ENCODE data around the gene GTF2H1. TPM values are rescaled to one million over a fixed set of nuclear protein-coding genes. Genes with fewer than 3 reads are reported as not detected.
A peak's percentile ranks its signal among the peaks of the same experiment; 100 is the strongest.

GTF2H1 gene
- total and polyA plus RNA-seq, 9 of the 15 experiments (the other 6 are each of a cell fraction or from before 2014, with no cell fraction given), result 56.9 to 126 (median 92.1) TPM

DNA sequence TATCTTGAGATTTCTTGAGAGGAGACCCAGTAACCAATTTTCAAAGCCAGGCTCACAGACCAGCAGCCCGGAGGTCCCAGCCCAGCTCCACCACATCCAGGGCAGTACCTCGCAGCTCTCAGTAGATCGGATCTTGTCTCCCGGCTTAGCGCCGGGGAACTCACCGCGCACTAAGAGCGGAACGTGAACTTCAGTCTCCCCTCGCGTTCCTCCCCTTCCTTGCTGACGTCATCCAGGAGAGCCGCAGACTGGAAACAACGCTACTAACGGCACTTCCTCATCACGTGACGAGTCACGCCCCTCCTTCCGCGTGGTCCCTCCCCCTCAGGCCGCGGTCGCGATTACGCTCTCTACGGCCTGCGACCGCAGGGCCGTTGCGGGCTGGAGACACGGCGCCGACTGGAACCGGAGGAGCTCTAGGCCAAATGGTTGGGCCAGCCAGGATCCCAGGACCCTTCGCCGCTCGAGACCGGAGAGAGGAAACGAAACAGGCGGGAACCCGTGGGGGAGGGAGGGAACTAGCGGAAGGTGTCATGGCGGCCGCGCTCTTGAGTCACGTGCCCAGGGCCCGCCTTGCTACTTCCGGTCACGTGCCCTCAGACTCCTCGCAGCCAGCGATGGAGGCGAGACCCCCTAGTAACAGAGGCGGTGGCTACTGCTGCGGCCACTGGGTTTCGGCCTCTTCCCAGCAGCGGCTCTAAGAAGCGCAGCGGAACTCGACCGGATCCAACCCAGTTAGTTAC, at the start of gene GTF2H1, which contains the start of gene HPS5 (continued):
- TF ChIP-seq, protein P1, sequence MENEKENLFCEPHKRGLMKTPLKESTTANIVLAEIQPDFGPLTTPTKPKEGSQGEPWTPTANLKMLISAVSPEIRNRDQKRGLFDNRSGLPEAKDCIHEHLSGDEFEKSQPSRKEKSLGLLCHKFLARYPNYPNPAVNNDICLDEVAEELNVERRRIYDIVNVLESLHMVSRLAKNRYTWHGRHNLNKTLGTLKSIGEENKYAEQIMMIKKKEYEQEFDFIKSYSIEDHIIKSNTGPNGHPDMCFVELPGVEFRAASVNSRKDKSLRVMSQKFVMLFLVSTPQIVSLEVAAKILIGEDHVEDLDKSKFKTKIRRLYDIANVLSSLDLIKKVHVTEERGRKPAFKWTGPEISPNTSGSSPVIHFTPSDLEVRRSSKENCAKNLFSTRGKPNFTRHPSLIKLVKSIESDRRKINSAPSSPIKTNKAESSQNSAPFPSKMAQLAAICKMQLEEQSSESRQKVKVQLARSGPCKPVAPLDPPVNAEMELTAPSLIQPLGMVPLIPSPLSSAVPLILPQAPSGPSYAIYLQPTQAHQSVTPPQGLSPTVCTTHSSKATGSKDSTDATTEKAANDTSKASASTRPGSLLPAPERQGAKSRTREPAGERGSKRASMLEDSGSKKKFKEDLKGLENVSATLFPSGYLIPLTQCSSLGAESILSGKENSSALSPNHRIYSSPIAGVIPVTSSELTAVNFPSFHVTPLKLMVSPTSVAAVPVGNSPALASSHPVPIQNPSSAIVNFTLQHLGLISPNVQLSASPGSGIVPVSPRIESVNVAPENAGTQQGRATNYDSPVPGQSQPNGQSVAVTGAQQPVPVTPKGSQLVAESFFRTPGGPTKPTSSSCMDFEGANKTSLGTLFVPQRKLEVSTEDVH (IDR thresholded peaks at IDR 0.05; ENCODE audit: low read depth, partially characterized antibody), result peak; percentile 97
- no peak; the same call in 1 of the 2 replicates for TF ChIP-seq TCF3 (CRISPR knock-in tag; IDR thresholded peaks at IDR 0.05)
- peak; percentile 97 for TF ChIP-seq MTA1 (IDR thresholded peaks at IDR 0.05; ENCODE audit: borderline replicate concordance)
- no peak for TF ChIP-seq ZNF41 (CRISPR knock-in tag; conservative IDR thresholded peaks at IDR 0.05)
- peak; percentile 95 for TF ChIP-seq ETV1 (tag; conservative IDR thresholded peaks at IDR 0.05; ENCODE audit: low read depth)
- no peak for TF ChIP-seq ZNF436 (CRISPR knock-in tag; IDR thresholded peaks at IDR 0.05)
- TF ChIP-seq FOXJ2 (tag; IDR thresholded peaks at IDR 0.05), result peak; percentile 79; the same call in 1 of the 2 replicates
- TF ChIP-seq PTBP1 (IDR thresholded peaks at IDR 0.05; ENCODE audit: low read depth, low read length), result peak; percentile 34; the same call in 1 of the 2 replicates
- no peak for TF ChIP-seq LARP7 (IDR thresholded peaks at IDR 0.05)
- TF ChIP-seq, protein P2, sequence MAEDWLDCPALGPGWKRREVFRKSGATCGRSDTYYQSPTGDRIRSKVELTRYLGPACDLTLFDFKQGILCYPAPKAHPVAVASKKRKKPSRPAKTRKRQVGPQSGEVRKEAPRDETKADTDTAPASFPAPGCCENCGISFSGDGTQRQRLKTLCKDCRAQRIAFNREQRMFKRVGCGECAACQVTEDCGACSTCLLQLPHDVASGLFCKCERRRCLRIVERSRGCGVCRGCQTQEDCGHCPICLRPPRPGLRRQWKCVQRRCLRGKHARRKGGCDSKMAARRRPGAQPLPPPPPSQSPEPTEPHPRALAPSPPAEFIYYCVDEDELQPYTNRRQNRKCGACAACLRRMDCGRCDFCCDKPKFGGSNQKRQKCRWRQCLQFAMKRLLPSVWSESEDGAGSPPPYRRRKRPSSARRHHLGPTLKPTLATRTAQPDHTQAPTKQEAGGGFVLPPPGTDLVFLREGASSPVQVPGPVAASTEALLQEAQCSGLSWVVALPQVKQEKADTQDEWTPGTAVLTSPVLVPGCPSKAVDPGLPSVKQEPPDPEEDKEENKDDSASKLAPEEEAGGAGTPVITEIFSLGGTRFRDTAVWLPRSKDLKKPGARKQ (CRISPR knock-in tag; IDR thresholded peaks at IDR 0.05), result no peak
- TF ChIP-seq SMAD3 (CRISPR knock-in tag; conservative IDR thresholded peaks at IDR 0.05), result no peak; the same call in 1 of the 2 replicates
- TF ChIP-seq MXI1 (IDR thresholded peaks at IDR 0.05; ENCODE audit: low read depth, low read length), result peak; percentile 77; the same call in 1 of the 2 replicates
- TF ChIP-seq SMARCE1 (IDR thresholded peaks at IDR 0.05), result no peak; the same call in 1 of the 2 replicates
- no peak for TF ChIP-seq MAFF (IDR thresholded peaks at IDR 0.05; ENCODE audit: low read length)
- peak; percentile 97 for TF ChIP-seq GABPA (tag; conservative IDR thresholded peaks at IDR 0.05; ENCODE audit: low read depth)
- TF ChIP-seq GTF2F1 (IDR thresholded peaks at IDR 0.05; ENCODE audit: low read depth, low read length), result peak; percentile 70
- no peak for TF ChIP-seq TAL1 (IDR thresholded peaks at IDR 0.05)
- TF ChIP-seq NR2C1 (IDR thresholded peaks at IDR 0.05), result peak; percentile 80
- TF ChIP-seq NR2C1 (tag; IDR thresholded peaks at IDR 0.05), result peak; percentile 20; the same call in 1 of the 2 replicates
- TF ChIP-seq, protein P3, sequence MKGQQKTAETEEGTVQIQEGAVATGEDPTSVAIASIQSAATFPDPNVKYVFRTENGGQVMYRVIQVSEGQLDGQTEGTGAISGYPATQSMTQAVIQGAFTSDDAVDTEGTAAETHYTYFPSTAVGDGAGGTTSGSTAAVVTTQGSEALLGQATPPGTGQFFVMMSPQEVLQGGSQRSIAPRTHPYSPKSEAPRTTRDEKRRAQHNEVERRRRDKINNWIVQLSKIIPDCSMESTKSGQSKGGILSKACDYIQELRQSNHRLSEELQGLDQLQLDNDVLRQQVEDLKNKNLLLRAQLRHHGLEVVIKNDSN (CRISPR knock-in tag; IDR thresholded peaks at IDR 0.05), result peak; percentile 99
- TF ChIP-seq ZNF24 (IDR thresholded peaks at IDR 0.05), result 0 out of 2 replicates have a peak, but pooled peaks have one; percentile 83
- TF ChIP-seq CAMTA2 (CRISPR knock-in tag; conservative IDR thresholded peaks at IDR 0.05), result no peak
- TF ChIP-seq CBFA2T2 (conservative IDR thresholded peaks at IDR 0.05), result peak; percentile 95
- TF ChIP-seq ILF3 (IDR thresholded peaks at IDR 0.05; ENCODE audit: borderline replicate concordance), result no peak
- TF ChIP-seq, protein P4, sequence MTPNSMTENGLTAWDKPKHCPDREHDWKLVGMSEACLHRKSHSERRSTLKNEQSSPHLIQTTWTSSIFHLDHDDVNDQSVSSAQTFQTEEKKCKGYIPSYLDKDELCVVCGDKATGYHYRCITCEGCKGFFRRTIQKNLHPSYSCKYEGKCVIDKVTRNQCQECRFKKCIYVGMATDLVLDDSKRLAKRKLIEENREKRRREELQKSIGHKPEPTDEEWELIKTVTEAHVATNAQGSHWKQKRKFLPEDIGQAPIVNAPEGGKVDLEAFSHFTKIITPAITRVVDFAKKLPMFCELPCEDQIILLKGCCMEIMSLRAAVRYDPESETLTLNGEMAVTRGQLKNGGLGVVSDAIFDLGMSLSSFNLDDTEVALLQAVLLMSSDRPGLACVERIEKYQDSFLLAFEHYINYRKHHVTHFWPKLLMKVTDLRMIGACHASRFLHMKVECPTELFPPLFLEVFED (CRISPR knock-in tag; conservative IDR thresholded peaks at IDR 0.05), result 0 out of 2 replicates have a peak, but pooled peaks have one; percentile 42

Measured in K562 (cell line).